Occipital lobe (tissue), 2 donors: ENCODE results near the gene ERP29. TPM values are rescaled to one million over a fixed set of nuclear protein-coding genes. Genes with fewer than 3 reads are reported as not detected.
A peak's percentile ranks its signal among the peaks of the same experiment; 100 is the strongest.
"Not testable (repeated sequence)": the region's sequence is repeated elsewhere in the genome, so short reads cannot be mapped to it uniquely, and the experiment has no call there.

Experiments used
- DNase-seq: peaks from one replicate; lab custom pipeline; 2025; lab: John Stamatoyannopoulos, UW
- total RNA-seq: library from RNA; depleted of rRNA; stranded (reverse); fragments of >200 nt; gene quantifications from one replicate; pipeline ENCODE4 v1.2.3, GENCODE V29; 2014

The ERP29 gene
- total RNA-seq, 1 donor from 2014 or later: 44.8 TPM

DNA sequence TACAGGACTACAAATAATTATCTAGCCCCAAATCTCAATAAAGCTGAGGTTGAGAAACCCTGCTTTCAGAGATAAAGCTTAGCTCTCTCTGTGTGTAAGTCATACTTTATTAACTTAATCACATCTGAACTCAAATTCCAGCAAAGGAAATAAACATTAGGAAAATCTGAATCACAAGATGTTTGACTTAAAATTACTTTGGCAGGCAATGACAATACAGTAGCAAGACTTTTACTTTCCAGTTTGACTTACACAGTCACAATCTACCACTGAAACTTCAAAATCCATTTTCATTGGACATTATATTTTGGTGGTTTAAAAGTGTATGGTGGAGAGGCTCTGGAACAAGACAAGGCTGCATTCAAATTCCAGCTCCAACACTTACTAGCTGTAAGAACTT lies 11.7 kb upstream of the ERP29 start:
- DNase-seq: no peak

DNA sequence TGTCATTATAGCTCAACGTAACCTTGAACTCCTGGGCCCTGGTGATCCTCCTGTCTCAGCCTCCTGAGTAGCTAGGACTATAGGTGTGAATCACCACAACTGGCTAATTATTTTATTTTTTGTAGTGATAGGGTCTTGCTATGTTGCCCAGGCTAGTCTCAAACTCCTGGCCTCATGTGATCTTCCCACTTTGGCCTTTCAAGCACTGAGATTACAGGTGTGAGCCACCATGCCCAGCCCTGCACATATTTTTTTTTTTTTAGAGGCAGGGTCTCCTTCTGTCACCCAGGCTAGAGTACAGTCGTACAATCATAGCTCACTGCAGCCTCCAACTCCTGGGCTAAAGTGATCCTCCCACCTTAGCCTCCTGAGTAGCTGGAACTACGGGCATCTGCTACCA lies 9.2 kb upstream of the ERP29 start:
- DNase-seq: no peak

DNA sequence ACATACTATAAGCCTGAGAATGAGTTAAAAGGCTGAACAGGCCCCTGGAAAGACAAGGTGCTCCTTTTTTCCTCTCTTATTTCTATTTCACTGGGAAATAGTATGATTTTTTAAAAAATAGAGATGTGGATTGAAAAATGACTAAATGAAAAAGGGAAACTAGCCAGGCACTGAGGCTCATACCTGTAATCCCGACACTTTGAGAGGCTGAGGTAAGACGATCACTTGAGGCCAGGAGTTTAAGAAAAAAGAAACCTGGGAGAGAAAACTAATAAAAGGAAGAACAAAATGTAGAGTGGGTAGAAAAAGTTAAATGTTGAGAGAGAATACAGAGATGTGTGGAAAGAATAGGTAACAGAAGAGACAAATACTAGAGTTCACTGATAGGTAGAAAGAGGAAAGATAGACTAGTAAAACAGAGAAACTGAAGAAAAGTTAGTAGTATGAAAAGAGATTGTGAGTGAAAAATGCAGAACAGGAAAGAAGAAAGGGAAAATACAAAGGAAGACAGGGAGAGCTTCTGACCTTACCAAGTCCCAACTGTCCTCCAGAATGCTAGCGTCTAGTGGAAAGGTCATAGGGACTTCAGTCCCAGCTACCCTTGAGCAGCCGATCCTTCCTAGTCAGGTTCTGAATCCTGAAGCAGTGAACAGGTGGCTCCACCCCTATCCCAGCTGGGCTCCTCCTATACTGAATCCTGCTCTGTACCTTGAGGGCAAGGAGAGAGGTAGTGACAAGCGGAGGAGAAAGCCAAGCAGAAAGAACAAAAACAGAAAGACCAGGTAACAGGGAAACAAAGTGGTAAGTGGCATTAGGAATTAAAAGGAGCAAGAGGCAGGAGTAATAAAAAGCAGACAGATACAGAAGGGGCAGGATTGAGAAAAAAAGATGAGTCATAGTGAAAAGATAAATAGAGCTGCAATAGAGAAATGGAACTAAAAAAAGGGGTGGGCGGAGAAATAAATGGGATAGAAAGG lies 7.5 kb upstream of the ERP29 start:
- DNase-seq: no peak

DNA sequence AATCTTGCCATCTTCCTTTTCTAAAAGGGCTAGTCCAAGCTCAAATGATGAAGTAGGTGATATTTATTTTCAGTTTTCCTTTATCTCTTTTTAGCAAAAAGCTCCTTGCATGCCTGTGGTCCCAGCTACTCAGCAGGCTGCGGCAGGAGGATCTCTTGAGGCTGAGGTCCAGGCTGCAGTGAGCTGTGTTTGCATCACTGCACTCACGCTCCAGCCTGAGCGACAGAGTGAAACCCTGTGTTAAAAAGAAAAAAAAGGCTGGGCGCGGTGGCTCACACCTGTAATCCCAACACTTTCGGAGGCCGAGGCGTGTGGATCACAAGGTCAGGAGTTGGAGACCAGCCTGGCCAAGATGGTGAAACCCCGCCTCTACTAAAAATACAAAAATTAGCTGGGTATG lies 5.3 kb upstream of the ERP29 start:
- DNase-seq: no peak

DNA sequence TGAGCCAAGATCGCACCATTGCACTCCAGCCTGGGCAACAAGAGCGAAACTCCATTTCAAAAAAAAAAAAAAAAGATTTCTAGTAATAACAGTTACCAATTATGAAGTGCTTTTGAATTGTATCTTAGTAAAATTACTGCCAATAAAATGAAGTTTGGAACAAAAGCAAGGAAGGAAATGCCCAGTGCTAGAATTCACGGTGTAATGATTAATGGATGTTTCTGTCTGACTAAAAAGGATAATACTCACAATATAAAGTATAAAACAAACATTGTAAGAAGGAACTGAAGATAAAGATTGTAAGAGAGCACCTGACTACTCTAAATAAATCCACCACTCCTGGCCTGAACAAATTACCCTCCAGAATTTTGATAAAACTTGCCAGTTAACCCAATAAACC lies 4.3 kb upstream of the ERP29 start:
- DNase-seq: no peak

DNA sequence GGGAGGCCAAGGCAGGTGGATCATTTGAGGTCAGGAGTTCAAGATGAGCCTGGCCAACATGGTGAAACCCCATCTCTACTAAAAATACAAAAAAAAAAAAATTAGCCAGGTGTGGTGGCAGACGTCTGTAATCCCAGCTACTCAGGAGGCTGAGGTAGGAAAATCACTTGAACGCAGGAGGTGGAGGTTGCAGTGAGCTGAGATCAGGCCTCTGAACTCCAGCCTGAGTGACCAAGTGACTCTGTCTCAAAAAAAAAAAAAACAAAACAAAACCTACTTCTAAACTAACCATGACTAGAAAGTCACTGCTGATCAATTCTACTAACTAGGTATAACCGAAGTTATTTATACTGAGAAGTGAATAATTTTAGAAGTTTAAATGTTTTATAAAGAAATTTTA lies 3.6 kb upstream of the ERP29 start:
- not testable (repeated sequence) for DNase-seq

DNA sequence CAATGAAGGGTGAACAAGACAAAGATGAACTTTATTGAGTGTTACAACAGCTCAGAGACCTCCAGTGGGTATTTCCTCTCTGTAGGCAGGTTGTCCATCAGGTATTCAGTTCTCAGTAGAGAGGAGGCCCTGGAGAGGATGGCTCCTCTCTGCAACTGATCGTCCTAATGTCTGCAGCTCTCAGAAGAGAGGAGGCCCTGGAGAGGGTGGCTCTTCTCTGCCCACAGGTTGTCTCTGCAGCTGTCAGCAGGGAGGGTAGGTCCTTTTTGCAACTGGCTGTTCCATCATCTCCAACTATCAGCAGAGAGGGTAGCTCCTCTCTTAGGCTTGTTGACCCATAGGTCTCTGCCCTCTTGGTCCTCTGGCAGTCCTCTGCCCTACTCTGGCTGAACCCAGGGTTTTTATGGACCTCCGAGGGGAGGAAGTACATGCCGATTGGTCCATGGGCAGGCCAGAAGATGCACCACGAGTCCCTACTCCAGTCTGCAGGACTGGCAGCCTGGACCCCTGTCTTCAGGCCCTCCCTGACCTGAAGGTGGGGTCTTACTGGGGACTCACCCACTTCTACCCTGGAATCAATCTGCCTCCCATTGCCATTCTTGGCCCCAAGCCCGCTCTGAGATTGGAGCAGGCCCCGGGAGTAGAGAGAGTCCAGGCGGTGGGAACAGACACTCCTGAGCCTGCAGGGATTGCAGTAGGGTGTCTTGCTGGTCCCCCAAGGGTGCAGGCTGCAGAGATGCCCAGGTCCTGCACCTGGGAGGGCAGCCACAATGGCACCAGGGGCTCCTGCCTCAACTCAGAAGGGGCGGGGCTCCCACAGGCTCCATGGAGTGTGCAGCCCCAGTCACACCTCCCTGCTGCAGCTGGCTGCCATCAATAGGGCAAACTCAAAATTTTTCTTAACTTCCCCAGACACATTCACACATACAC lies 2.5 kb upstream of the ERP29 start:
- no peak for DNase-seq

DNA sequence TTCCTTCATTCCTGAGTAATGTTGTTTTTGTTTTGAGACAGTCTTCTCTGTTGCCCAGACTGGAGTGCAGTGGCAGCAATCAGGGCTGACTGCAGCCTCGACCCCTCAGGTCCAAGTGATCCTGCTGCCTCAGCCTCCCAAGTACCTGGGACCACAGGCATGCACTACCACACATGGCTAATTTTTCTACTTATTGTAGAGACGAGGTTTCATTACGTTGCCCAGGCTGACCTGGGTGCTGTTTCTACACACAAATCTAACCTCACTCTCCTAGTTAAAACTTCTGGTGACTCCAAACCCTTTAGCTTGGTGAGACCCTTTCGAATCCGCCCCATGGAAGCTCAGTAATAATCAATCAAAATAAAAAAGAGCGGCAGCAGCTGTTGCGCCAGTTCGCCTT lies 1.5 kb upstream of the ERP29 start:
- DNase-seq: no peak

DNA sequence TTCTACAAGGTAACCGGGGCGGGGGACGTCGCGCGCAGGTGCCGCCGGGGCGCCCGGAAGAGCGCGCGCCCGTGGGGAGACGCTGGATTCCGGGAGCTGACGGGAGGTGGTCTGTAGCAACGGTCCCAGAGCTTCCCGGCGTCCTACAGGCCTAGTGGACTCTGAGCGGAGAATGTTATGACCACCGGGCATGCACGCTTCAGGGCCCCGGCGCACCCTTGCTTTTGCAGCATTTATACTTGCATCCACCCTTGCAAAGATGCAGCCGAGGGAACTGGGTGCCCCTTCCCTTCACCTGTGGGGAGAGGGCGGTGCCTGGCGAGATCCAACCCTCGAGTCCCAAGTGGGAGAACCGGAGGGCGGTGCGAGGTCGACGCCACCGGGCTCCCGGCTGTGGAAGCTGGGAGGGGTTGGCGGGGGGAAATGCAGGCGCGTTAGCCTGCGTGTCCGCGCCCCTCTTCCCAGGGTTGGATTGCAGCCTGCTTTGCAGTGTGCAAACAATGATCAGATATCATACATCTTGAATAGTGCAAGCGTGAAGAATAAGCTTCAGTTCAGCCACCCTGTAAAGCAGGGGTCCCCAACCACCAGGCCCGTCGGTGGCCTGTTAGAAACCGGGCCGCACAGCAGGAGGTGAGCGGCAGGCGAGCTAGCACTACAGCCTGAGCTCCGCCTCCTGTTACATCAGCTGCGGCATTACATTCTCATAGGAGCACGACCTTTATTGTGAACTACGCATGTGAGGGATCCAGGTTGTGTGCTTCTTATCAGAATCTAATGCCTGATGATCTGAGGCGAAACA lies 576 bp downstream of the ERP29 start:
- DNase-seq: peak; percentile 57

DNA sequence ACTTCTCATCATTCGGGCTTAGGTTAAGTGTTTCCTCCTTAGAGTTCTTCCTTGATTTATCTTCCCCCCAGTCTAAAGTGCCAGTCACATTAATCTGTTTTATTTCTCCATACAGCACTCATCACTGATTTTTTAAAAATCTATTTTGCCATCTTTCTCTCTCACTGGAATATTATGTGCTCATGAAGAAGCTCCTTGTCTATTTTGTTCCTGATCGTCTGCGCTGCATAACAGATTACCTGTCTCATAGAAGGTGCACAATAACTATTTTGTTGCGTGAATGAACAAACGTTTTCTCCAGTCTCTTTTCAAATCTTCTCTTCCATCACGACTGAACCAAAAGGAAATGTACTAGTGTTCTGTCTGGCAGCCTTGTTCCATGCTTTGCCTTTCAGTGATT lies 2.7 kb downstream of the ERP29 start:
- DNase-seq: no peak

DNA sequence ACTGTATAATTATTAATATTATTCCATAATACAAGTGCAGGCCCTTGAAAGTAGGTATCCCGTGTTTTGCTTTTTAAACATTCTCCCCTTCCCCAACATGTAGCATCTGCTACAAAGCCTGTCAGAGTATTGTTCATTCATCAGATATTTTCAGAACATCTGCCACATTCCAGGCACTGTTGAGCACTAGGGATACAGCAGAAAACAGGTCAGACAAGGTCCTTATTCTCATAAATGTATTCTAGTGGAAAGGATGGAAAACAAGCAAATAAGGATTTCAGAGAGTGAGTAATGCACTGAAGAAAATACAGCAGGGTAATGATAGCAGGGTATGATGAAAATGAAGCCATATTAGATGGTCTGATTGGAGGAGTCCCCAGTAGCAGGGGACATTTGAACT lies 3.8 kb downstream of the ERP29 start:
- no peak for DNase-seq

DNA sequence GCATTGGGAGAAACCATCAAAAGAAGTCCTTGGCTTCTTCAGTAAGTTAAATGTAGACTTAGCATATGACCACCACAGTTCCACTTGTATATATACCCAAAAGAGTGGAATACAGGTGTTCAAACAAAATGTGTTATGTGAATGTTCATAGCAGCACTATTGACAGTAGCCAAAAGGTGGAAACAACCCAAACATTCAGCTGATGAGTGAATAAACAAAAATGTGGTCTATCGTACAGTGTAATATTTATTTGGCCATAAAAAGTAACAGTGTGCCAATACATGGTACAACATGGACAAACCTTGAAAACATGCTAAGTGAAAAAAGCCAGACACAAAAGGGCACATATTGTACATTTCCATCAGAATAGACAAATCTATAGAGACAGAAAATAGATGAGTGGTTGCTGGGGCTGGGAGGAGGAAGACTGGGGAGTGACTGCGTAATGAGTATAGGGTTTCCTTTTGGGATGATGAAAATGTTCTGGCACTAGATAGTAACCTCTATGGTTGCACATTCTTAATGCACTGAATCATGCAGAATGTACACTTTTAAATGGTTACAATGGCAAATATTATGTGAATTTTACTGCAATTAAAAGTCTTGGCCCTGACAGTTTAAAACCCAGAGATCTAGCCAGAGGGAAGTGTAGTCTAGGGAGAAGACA lies 5.5 kb downstream of the ERP29 start:
- DNase-seq: no peak

DNA sequence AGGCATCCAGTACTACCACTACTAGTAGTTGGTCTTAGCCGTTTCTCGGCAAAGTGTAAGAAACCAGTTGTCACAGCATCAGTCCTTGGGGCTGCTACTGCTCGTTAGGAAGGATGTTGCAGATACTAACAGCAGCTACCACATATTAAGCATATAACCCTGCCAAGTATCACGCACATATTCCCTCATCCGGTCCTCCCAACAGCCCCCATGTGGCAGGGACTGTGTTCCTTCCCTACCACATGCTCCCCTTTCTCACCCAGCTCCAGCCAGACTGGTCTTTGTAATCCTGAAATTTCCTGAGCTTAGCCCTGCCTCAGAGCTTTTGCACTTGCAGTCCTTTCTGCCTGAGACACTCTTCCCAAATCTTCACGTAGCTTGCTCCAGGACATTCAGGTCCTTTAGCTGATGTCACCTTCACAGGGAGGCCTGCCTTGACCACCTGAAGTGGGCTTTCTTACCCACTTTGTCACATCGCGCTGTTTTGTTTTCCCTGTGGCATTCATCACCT lies 7.8 kb downstream of the ERP29 start:
- DNase-seq: no peak

DNA sequence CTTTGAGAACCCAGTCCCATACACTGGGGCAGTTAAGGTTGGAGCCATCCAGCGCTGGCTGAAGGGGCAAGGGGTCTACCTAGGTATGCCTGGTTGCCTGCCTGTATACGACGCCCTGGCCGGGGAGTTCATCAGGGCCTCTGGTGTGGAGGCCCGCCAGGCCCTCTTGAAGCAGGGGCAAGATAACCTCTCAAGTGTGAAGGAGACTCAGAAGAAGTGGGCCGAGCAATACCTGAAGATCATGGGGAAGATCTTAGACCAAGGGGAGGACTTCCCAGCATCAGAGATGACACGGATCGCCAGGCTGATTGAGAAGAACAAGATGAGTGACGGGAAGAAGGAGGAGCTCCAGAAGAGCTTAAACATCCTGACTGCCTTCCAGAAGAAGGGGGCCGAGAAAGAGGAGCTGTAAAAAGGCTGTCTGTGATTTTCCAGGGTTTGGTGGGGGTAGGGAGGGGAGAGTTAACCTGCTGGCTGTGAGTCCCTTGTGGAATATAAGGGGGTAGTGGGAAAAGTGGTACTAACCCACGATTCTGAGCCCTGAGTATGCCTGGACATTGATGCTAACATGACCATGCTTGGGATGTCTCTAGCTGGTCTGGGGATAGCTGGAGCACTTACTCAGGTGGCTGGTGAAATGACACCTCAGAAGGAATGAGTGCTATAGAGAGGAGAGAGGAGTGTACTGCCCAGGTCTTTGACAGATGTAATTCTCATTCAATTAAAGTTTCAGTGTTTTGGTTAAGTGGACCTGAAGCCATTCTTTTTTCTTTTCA lies 9.2 kb downstream of the ERP29 start:
- no peak for DNase-seq

DNA sequence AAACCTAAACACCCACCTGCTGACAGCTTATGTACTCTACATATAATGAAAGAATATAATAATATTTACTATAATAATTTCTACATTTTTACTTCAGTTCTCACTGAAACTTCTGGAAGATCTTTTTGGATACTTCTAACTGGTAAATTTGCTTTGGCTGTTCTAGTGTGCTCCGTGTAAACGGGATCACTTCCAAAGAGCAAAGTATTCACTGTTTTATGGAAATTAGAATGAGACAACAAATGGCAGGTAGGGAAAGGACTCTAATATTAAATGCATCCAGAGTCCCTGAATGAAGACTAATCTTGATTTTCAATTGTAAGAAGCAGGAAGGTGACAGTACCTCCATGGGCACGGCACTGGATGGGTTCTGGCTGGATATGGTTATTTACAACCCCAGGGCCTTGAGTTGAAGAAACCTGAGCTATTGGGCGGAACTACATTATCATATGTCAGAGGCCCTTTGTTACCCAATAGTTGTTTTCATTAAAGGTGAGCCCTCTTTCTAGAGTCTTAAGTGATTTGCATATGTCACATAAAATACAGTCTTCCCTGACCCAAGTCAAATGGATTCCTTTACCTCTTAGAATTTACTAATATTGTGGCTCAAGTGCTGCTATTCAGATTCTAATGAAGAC lies 10.7 kb downstream of the ERP29 start:
- DNase-seq: no peak

DNA sequence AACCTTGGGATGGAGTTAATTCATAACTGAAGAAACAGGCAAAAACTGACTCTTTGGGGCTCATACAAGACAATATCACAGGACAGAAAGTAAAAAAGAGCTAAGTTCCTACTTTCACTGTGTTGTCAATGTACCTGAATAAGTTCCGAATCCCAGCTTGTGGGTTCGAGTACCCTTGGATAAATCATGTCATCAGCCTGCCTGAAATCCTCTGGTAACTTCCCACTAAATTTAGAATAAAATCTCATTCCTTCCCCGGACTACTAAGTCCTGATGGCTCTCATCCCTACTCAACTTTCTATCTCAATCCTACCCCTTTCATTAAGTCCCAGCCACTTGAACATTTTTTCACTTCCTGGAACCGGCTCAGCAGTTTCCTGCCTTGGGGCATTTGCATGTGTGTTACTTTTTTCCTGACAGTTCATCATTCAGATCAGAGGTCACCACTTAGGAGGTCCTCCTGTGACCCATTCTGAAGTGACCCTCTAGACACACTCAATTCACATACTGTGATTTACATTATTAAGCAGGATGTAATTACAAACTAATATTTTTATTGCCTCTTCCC lies 12.7 kb downstream of the ERP29 start:
- DNase-seq: no peak

DNA sequence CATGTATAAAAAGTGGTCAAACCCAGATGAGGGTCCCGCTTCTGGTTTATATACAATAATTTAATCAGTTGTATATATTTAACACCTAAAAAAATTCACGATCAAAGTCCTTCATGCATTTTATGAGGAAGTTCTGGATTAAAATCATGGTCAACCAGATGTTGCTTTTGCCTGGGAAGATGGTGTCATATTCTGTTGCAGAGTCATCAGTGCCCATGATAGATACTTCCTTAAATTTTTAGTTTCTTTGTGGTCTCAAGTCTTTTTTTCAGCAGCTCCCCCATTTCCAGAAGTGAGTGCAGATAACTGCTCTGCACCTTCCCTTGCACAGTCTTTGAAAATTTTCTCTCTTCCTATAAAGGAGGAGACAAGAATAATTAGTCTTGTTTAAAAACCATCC lies 16.1 kb downstream of the ERP29 start:
- DNase-seq: no peak

DNA sequence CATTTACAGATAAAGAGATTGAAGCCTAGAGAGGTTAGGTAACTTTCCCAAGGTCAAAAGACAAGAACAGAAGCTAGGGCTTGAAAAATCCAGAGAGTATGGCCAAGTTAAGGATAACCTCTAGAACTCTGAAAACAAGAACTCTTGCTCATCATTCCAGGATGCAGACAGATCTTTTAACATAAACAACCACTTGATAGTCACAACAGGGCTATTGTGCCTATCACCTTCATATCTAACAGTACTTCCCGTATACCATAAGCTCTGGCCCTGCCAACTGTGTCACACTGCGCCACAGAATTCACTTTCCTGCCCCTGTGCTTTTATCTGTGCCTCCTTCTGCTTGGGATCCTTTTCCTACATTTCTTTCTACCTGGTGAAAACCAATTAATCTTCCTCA lies 18.2 kb downstream of the ERP29 start:
- no peak for DNase-seq

DNA sequence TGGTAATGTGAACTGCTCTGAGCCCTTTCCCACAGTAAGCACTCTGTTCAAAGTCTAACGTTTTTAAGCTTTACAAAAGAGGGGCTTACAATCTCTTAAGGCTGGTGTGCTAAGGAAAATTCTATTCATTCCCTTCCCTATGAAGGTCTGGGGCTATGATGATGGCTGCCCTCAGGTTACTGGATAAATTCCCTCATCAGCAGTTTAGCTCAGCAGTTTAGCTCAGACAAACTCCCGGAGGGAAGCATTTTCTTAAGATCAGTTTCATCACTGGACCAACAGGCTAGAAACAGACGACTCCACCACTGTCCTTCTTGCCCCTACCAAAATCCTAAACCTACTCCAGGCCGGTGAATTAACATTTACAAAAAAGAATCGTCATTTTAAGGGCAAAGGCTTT lies 19.1 kb downstream of the ERP29 start:
- DNase-seq: no peak
